A549 (cell line): Measurements from ENCODE around the gene ZFHX3. TPM values are rescaled to one million over a fixed set of nuclear protein-coding genes. Genes with fewer than 3 reads are reported as not detected.

ENCODE experiments used
- ATAC-seq, 2 experiments: fragments of 200-7000 bp in 1 of 2; fragments of >200 bp in 1 of 2; cut with Nextera tagmentation in 1 of 2; cut with Tn5 transposase in 1 of 2; 3 replicates each; pipeline versions ENCODE4 v1.8.0 to v1.9.1; 2018 to 2020; ENCODE audit warnings: mild to moderate bottlenecking in 1 of 2, moderate library complexity in 1 of 2
- CTCF ChIA-PET: fragments of 300-600 bp; sonication (Branson Sonifier 250); formaldehyde crosslinking; extraction: SDS; loops from one replicate; lab custom pipeline; 2021; ENCODE audit warnings: antibody characterized with exemption, inconsistent platforms; lab: Yijun Ruan, JAX
- POLR2A ChIA-PET: fragments of 350-600 bp; formaldehyde crosslinking; extraction: SDS; loops from one replicate; lab custom pipeline; 2021; ENCODE audit warnings: antibody characterized with exemption, inconsistent platforms; lab: Yijun Ruan, JAX
- DNase-seq, 2 experiments: peaks; one replicate each; pipeline versions ENCODE4 v3.0.0 to v3.0.0-alpha.2; 2011 to 2016; ENCODE audit warnings: low read depth in 1 of 2, low spot score in 1 of 2
- FAIRE-seq: peaks from 2 replicates; lab custom pipeline; 2011; peaks lifted over from hg19 to GRCh38; lab: Jason Lieb, UNC
- H3K27ac ChIP-seq, 2 experiments: fragments of >200 bp; sonication (Bioruptor Twin); formaldehyde crosslinking; 3 replicates each; pipeline ENCODE4 v1.5.1; 2016 to 2017
- H3K4me1 ChIP-seq: fragments of >200 bp; sonication (Bioruptor Twin); formaldehyde crosslinking; 3 replicates; pipeline ENCODE4 v1.6.1; 2016
- H3K4me2 ChIP-seq: fragments of >200 bp; sonication (Bioruptor Twin); formaldehyde crosslinking; 3 replicates; pipeline ENCODE4 v1.6.1; 2016
- H3K4me3 ChIP-seq: fragments of >200 bp; sonication (Bioruptor Twin); formaldehyde crosslinking; 3 replicates; pipeline ENCODE4 v1.5.1; 2016
- H3K9me3 ChIP-seq: fragments of >200 bp; sonication (Bioruptor Twin); formaldehyde crosslinking; 3 replicates; pipeline ENCODE4 v1.6.1; 2016
- BCL3 ChIP-seq: fragments of >200 bp; sonication (Bioruptor Twin); formaldehyde crosslinking; IDR thresholded peaks from 3 replicates; pipeline ENCODE4 v1.6.1; 2016
- BHLHE40 ChIP-seq: IDR thresholded peaks from 2 replicates; pipeline ENCODE4 v1.6.1; 2012; ENCODE audit warnings: low read depth, low read length, inconsistent platforms
- CEBPB ChIP-seq, 2 experiments: fragments of >200 bp in 1 of 2; sonication (Bioruptor Twin) in 1 of 2; formaldehyde crosslinking in 1 of 2; IDR thresholded peaks; 2 replicates each; pipeline ENCODE4 v1.6.1; 2012 to 2016
- CHD4 ChIP-seq: fragments of 200-600 bp; sonication (generic); IDR thresholded peaks from 2 replicates; pipeline ENCODE4 v1.6.1; 2016; ENCODE audit warnings: antibody characterized with exemption, mild to moderate bottlenecking, borderline replicate concordance
- CTCF ChIP-seq: fragments of >200 bp; sonication (Bioruptor Twin); formaldehyde crosslinking; IDR thresholded peaks from 3 replicates; pipeline ENCODE4 v1.5.1; 2016
- EP300 ChIP-seq, 2 experiments: fragments of >200 bp; sonication (Bioruptor Twin); formaldehyde crosslinking; IDR thresholded peaks; 2 replicates in 1 of 2; 3 replicates in 1 of 2; pipeline ENCODE4 v1.6.1; 2016 to 2017
- FOSB ChIP-seq: fragments of 250-450 bp; sonication (Bioruptor Pico); IDR thresholded peaks from 2 replicates; pipeline ENCODE4 v1.5.0; 2020; ENCODE audit warnings: mild to moderate bottlenecking, moderate library complexity
- FOXS1 ChIP-seq: fragments of 250-450 bp; sonication (Bioruptor Pico); IDR thresholded peaks from 2 replicates; pipeline ENCODE4 v1.5.0; 2020; ENCODE audit warnings: mild to moderate bottlenecking, moderate library complexity
- HDAC2 ChIP-seq: fragments of 200-600 bp; sonication (generic); IDR thresholded peaks from 2 replicates; pipeline ENCODE4 v1.6.1; 2016
- HMGXB4 ChIP-seq: fragments of 250-450 bp; sonication (Bioruptor Pico); IDR thresholded peaks from 2 replicates; pipeline ENCODE4 v1.5.0; 2021; ENCODE audit warnings: mild to moderate bottlenecking, moderate library complexity, borderline replicate concordance
- HOXA7 ChIP-seq: fragments of 250-450 bp; sonication (Bioruptor Pico); IDR thresholded peaks from 2 replicates; pipeline ENCODE4 v1.5.0; 2020; ENCODE audit warnings: mild to moderate bottlenecking, moderate library complexity
- HOXB5 ChIP-seq: fragments of 250-450 bp; sonication (Bioruptor Pico); IDR thresholded peaks from 2 replicates; pipeline ENCODE4 v1.5.0; 2020; ENCODE audit warnings: mild to moderate bottlenecking, moderate library complexity
- JUN ChIP-seq, 2 experiments: fragments of >200 bp; sonication (Bioruptor Twin); formaldehyde crosslinking; IDR thresholded peaks; 2 replicates in 1 of 2; 3 replicates in 1 of 2; pipeline ENCODE4 v1.6.1; 2016 to 2017
- JUNB ChIP-seq: fragments of >200 bp; sonication (Bioruptor Twin); formaldehyde crosslinking; IDR thresholded peaks from 2 replicates; pipeline ENCODE4 v1.6.1; 2016
- KDM1A ChIP-seq: fragments of 200-600 bp; sonication (generic); IDR thresholded peaks from 2 replicates; pipeline ENCODE4 v1.6.1; 2016; ENCODE audit warnings: low read depth, mild to moderate bottlenecking
- KDM5A ChIP-seq: fragments of 200-600 bp; sonication (generic); IDR thresholded peaks from 2 replicates; pipeline ENCODE4 v1.6.1; 2016; ENCODE audit warnings: antibody characterized with exemption, mild to moderate bottlenecking
- MAFK ChIP-seq: fragments of 450-650 bp; IDR thresholded peaks from 2 replicates; pipeline ENCODE4 v1.6.1; 2014; ENCODE audit not compliant: partially characterized antibody
- MAX ChIP-seq: IDR thresholded peaks from 2 replicates; pipeline ENCODE4 v1.6.1; 2012
- NFE2L2 ChIP-seq: fragments of 150-350 bp; conservative IDR thresholded peaks from 2 replicates; pipeline ENCODE4 v1.6.1; 2014; ENCODE audit warnings: low read length
- PBX3 ChIP-seq: IDR thresholded peaks from 2 replicates; pipeline ENCODE4 v1.6.1; 2012
- PHF8 ChIP-seq: fragments of 200-600 bp; sonication (generic); IDR thresholded peaks from 2 replicates; pipeline ENCODE4 v1.6.1; 2016; ENCODE audit warnings: low read depth, mild to moderate bottlenecking, antibody characterized with exemption, moderate library complexity, borderline replicate concordance
- RAD21 ChIP-seq, 2 experiments: fragments of >200 bp in 1 of 2; sonication (Bioruptor Twin) in 1 of 2; formaldehyde crosslinking in 1 of 2; IDR thresholded peaks in 1 of 2; conservative IDR thresholded peaks in 1 of 2; 2 replicates in 1 of 2; 3 replicates in 1 of 2; pipeline ENCODE4 v1.6.1; 2012 to 2018; ENCODE audit warnings: inconsistent platforms in 1 of 2
- RARB ChIP-seq: fragments of 250-450 bp; sonication (Bioruptor Pico); IDR thresholded peaks from 2 replicates; pipeline ENCODE4 v1.8.0; 2021; ENCODE audit warnings: mild to moderate bottlenecking, moderate library complexity
- RFX5 ChIP-seq: fragments of 450-650 bp; IDR thresholded peaks from 2 replicates; pipeline ENCODE4 v1.7.1; 2014; ENCODE audit warnings: antibody characterized with exemption, mild to moderate bottlenecking, moderate library complexity
- SREBF2 ChIP-seq: fragments of 450-650 bp; IDR thresholded peaks from 2 replicates; pipeline ENCODE4 v1.6.1; 2014; ENCODE audit warnings: mild to moderate bottlenecking, moderate library complexity
- TFCP2L1 ChIP-seq: fragments of 250-450 bp; sonication (Bioruptor Pico); IDR thresholded peaks from 2 replicates; pipeline ENCODE4 v1.5.0; 2021; ENCODE audit warnings: mild to moderate bottlenecking
- ZFP36 ChIP-seq: fragments of 450-650 bp; IDR thresholded peaks from 2 replicates; pipeline ENCODE4 v1.6.1; 2014; ENCODE audit warnings: borderline replicate concordance; ENCODE audit not compliant: partially characterized antibody
- ZSCAN20 ChIP-seq: fragments of 250-450 bp; sonication (Bioruptor Pico); IDR thresholded peaks from 2 replicates; pipeline ENCODE4 v1.8.0; 2022; ENCODE audit warnings: mild to moderate bottlenecking, moderate library complexity
- WGBS: methylation state at CpG from one replicate; pipeline ENCODE4 v1.1.6; 2017; ENCODE audit errors: missing lambda C conversion rate; 5-methylcytosine and 5-hydroxymethylcytosine counted together
- polyA plus RNA-seq, 4 experiments: library from polyadenylated mRNA; depleted of rRNA in 3 of 4; stranded (reverse); fragments of >200 nt; fragmentation: RNase III in 1 of 4; extraction: RNeasy Plus Mini Kit Qiagen cat#74134 plus additional on column Dnase treatment in 1 of 4; gene quantifications; 2 replicates in 3 of 4; 3 replicates in 1 of 4; pipeline ENCODE4 v1.2.3, GENCODE V29; 2011 to 2017

Gene ZFHX3
- polyA plus RNA-seq, 2 of the 4 experiments (the other 2 are of a cell fraction): 3.9 to 6.5 TPM

- TF ChIP-seq SREBF2 (no peak), KDM5A (no peak), KDM1A (no peak), FOXS1 (CRISPR knock-in tag) (no peak), ZFP36 (no peak), PBX3 (no peak)
These were observed 1.2 kb upstream of the ZFHX3 start (continued) for GRCh38 chr16:73049091-73049490.

GRCh38 chr16:73048292-73049080, 558 bp upstream of the ZFHX3 start:
- ChIA-PET POLR2A (interaction anchor here (0.6 to 1.4 kb wide), 3 partner anchors 8 to 128 kb away, joined by 4 to 7 read pairs (median 4); no protein-coding TSS in a partner anchor), CTCF (interaction anchor here (0.6 to 2.5 kb wide), 8 partner anchors 24 to 216 kb away, joined by 3 to 10 read pairs (median 4); no protein-coding TSS in a partner anchor)
- ATAC-seq (peak; percentile 54 to 77), DNase-seq (peak in 1 of 2 experiments; percentile 69), FAIRE-seq (no peak)
- H3K4me3 ChIP-seq: peak overlapping the region; percentile 72
- peaks cover 83% of the 10 kb centered on the region for H3K4me1 ChIP-seq
- 5% methylated on average over 13 of the region's 57 CpGs for WGBS
- no peak for TF ChIP-seq ZSCAN20 (CRISPR knock-in tag)
- TF ChIP-seq PHF8: peak; percentile 18; the same call in 1 of the 2 replicates
- TF ChIP-seq HOXB5 (CRISPR knock-in tag): no peak
- no peak for TF ChIP-seq RFX5
- TF ChIP-seq RARB (CRISPR knock-in tag): no peak
- TF ChIP-seq FOXS1 (CRISPR knock-in tag): no peak
- 0 out of 3 replicates have a peak, but pooled peaks have one; percentile 15 for TF ChIP-seq BCL3
- no peak for TF ChIP-seq CHD4
- TF ChIP-seq HDAC2: no peak
- peak; percentile 40; the same call in 1 of the 2 replicates for TF ChIP-seq MAX
- peak; percentile 65; the same call in 1 of the 2 replicates for TF ChIP-seq HOXA7
- TF ChIP-seq JUN (IDR thresholded peaks at IDR 0.05): peak in 1 of 2 experiments; percentile 49; a peak in 3 of 5 replicates
- TF ChIP-seq CEBPB (IDR thresholded peaks at IDR 0.05): no peak
- no peak for TF ChIP-seq FOSB (CRISPR knock-in tag)
- H3K4me2 ChIP-seq: peak overlapping the region; percentile 96
- H3K9me3 ChIP-seq: no peaks in the 10 kb centered on the region
- peak overlapping the region; percentile 99 for H3K27ac ChIP-seq

- DNase-seq: no peak
- POLR2A ChIA-PET: interaction anchor here (0.7 to 1.4 kb wide), 4 partner anchors 8 to 27 kb away, joined by 3 to 5 read pairs (median 4); no protein-coding TSS in a partner anchor
- no peaks in the 10 kb centered on the region for H3K9me3 ChIP-seq
- FAIRE-seq: no peak
- peaks cover 80% of the 10 kb centered on the region for H3K4me1 ChIP-seq
- H3K4me3 ChIP-seq: peak overlapping the region; percentile 72
- peak overlapping the region; percentile 99 for H3K27ac ChIP-seq
- no peak; a peak in 1 of 6 replicates for ATAC-seq
- 28% methylated on average over 6 of the region's 6 CpGs for WGBS
- CTCF ChIA-PET: interaction anchor here (0.6 to 2.1 kb wide), 7 partner anchors 22 to 1332 kb away, joined by 3 to 10 read pairs (median 5); no protein-coding TSS in a partner anchor
- peak overlapping the region; percentile 96 for H3K4me2 ChIP-seq
- no peak for TF ChIP-seq MAFK
- TF ChIP-seq RARB (CRISPR knock-in tag): no peak
- no peak for TF ChIP-seq BHLHE40
- no peak for TF ChIP-seq TFCP2L1
- TF ChIP-seq PHF8: no peak
- TF ChIP-seq HMGXB4 (CRISPR knock-in tag): no peak
- no peak for TF ChIP-seq RFX5
- no peak for TF ChIP-seq KDM5A
- no peak for TF ChIP-seq FOSB (CRISPR knock-in tag)
- TF ChIP-seq RAD21 (conservative IDR thresholded peaks at IDR 0.05 in 1 of 2, IDR thresholded peaks at IDR 0.05 in 1 of 2): no peak
- no peak for TF ChIP-seq JUNB
- TF ChIP-seq NFE2L2: no peak
- no peak for TF ChIP-seq ZFP36
- TF ChIP-seq SREBF2: no peak
- no peak for TF ChIP-seq CTCF
- TF ChIP-seq EP300 (IDR thresholded peaks at IDR 0.05): no peak
- TF ChIP-seq KDM1A: no peak
These were observed 750 bp downstream of the ZFHX3 start for GRCh38 chr16:73047221-73047535.
